ENCODE results near the gene NOS1AP. TPM values are rescaled to one million over a fixed set of nuclear protein-coding genes. Genes with fewer than 3 reads are reported as not detected.

Gene NOS1AP
- total RNA-seq, 1 experiment from 2014 or later: 2.4 TPM

DNA sequence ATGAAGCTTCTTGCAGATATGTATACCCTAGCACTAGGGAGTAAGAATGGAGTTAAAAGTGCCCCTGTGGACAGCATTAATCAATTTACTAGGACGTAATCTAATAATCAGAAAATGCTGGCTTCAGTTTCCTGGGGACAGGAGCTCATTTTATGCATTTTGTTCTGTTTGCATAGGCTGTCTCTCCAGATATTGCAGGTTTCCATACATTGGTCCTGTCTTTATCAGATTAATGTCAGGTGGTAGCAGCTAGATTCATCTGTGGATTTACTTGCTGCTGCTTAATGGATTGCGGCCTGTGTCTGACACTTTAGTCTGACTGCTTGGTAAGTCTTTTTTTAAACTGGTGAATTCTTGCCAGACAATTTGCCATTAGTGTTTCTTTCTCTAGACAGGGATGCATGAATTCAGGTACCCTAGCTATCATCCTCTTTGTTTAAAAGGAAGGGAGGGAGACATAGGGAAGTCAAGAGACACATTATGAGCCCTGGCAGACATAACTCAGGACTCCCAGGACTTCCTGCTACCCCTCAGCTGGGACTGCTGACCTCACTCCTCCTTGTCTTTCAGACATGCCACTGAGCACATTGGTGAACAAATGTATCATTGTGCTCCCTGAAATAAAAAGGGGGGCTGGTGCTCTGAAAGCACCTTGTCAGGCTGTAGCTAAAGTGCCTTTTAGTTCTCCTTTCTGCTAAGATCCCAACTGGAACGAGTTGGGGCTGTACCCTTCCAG, 47.7 kb downstream of the NOS1AP start:
- DNase-seq (ENCODE audit: unreplicated experiment): no peak
- POLR2A ChIA-PET: no interaction called here
- BruUV-seq (replicated peaks): no TSS peak
- H3K27ac Mint-ChIP-seq (ENCODE audit: low read depth, unreplicated experiment): no peak overlapping the region
- H3K27me3 Mint-ChIP-seq (ENCODE audit: insufficient read depth, unreplicated experiment): no peaks in the 10 kb centered on the region
- intact Hi-C loops (cut with micrococcal nuclease): no loop called here
- CTCF ChIA-PET: interaction anchor here (0.6 kb wide), 1 partner anchor 31 kb away, joined by 3 read pairs; no protein-coding TSS in a partner anchor
- H3K4me3 Mint-ChIP-seq (ENCODE audit: unreplicated experiment): no peak overlapping the region
- no peaks in the 10 kb centered on the region for H3K36me3 Mint-ChIP-seq (ENCODE audit: insufficient read depth, unreplicated experiment)
- no peaks in the 10 kb centered on the region for H3K4me1 Mint-ChIP-seq (ENCODE audit: insufficient read depth, unreplicated experiment)
- TF ChIP-seq CTCF (IDR thresholded peaks at IDR 0.05; ENCODE audit: unreplicated experiment): no peak
- H3K9me3 Mint-ChIP-seq (ENCODE audit: unreplicated experiment): no peaks in the 10 kb centered on the region

GRCh38 chr1:162118063-162118462, 48.6 kb downstream of the NOS1AP start:
- TF ChIP-seq CTCF (IDR thresholded peaks at IDR 0.05; ENCODE audit: unreplicated experiment): no peak
- Mint-ChIP-seq H3K27me3 (ENCODE audit: insufficient read depth, unreplicated experiment) (no peaks in the 10 kb centered on the region), H3K9me3 (ENCODE audit: unreplicated experiment) (no peaks in the 10 kb centered on the region), H3K4me3 (ENCODE audit: unreplicated experiment) (no peak overlapping the region), H3K27ac (ENCODE audit: low read depth, unreplicated experiment) (no peak overlapping the region), H3K4me1 (ENCODE audit: insufficient read depth, unreplicated experiment) (no peaks in the 10 kb centered on the region), H3K36me3 (ENCODE audit: insufficient read depth, unreplicated experiment) (no peaks in the 10 kb centered on the region)
- BruUV-seq (replicated peaks): no TSS peak
- ChIA-PET POLR2A (no interaction called here), CTCF (no interaction called here)
- DNase-seq (ENCODE audit: unreplicated experiment): no peak
- intact Hi-C loops (cut with micrococcal nuclease): no loop called here

DNA sequence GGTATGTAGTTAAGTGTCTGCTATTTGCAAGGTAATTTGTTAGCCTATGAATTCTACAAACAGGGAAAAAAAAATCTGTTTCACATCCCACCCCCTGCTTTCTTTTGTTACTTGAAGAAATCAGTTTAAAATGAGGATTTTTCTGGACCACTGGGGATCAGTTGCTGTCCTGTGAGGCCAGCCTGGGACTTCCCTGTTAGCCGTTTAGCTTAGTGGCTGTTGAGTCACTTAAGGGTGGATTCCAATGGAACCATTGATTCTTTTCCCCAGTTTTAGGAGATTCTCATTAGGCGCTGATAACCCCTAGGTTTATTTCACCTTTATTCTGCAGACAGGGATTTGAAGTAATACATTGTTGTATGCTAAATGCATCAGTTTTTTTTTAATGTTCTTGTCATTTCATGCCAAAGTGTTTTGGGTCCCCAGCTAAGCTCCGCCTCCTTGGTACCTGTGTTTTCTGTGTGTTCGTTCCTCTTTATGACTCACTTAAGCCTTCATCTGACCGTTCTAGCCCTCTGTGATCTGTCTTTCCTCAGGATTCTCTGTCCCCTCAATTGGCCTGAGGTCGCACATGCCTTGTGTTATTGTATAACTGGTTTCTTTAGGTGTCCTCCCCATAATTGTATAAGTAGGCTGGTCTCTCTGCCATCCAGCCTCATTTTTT, 59.3 kb downstream of the NOS1AP start:
- TF ChIP-seq CTCF (IDR thresholded peaks at IDR 0.05; ENCODE audit: unreplicated experiment): no peak

GRCh38 chr1:162130308-162130707, 60.8 kb downstream of the NOS1AP start:
- POLR2A ChIA-PET: interaction anchor here (1.6 kb wide), 1 partner anchor 60 kb away, joined by 4 read pairs; no protein-coding TSS in a partner anchor
- H3K9me3 Mint-ChIP-seq (ENCODE audit: unreplicated experiment): peaks cover 11% of the 10 kb centered on the region
- H3K27ac Mint-ChIP-seq (ENCODE audit: low read depth, unreplicated experiment): no peak overlapping the region
- intact Hi-C loops (cut with micrococcal nuclease): no loop called here
- TF ChIP-seq CTCF (IDR thresholded peaks at IDR 0.05; ENCODE audit: unreplicated experiment): no peak
- CTCF ChIA-PET: interaction anchor here (0.9 kb wide), 1 partner anchor 219 kb away, joined by 4 read pairs; no protein-coding TSS in a partner anchor
- H3K27me3 Mint-ChIP-seq (ENCODE audit: insufficient read depth, unreplicated experiment): no peaks in the 10 kb centered on the region
- no peak for DNase-seq (ENCODE audit: unreplicated experiment)
- H3K36me3 Mint-ChIP-seq (ENCODE audit: insufficient read depth, unreplicated experiment): no peaks in the 10 kb centered on the region
- no TSS peak for BruUV-seq (replicated peaks)
- no peak overlapping the region for H3K4me3 Mint-ChIP-seq (ENCODE audit: unreplicated experiment)
- peaks cover 6% of the 10 kb centered on the region for H3K4me1 Mint-ChIP-seq (ENCODE audit: insufficient read depth, unreplicated experiment)

More for the DNA sequence above, 59.3 kb downstream of the NOS1AP start:
- no peak overlapping the region for H3K4me3 Mint-ChIP-seq (ENCODE audit: unreplicated experiment)
- H3K27me3 Mint-ChIP-seq (ENCODE audit: insufficient read depth, unreplicated experiment): no peaks in the 10 kb centered on the region
- POLR2A ChIA-PET: interaction anchor here (1.6 kb wide), 1 partner anchor 58 kb away, joined by 4 read pairs; no protein-coding TSS in a partner anchor
- BruUV-seq (replicated peaks): no TSS peak
- H3K9me3 Mint-ChIP-seq (ENCODE audit: unreplicated experiment): peaks cover 12% of the 10 kb centered on the region
- intact Hi-C loops (cut with micrococcal nuclease): no loop called here
- H3K27ac Mint-ChIP-seq (ENCODE audit: low read depth, unreplicated experiment): no peak overlapping the region
- H3K36me3 Mint-ChIP-seq (ENCODE audit: insufficient read depth, unreplicated experiment): no peaks in the 10 kb centered on the region
- H3K4me1 Mint-ChIP-seq (ENCODE audit: insufficient read depth, unreplicated experiment): peaks cover 6% of the 10 kb centered on the region
- DNase-seq (ENCODE audit: unreplicated experiment): no peak
- CTCF ChIA-PET: interaction anchor here (0.5 kb wide), 1 partner anchor 99 kb away, joined by 3 read pairs; no protein-coding TSS in a partner anchor
